NB4 (cell line): ENCODE data around the gene AQP12A.

Experiments used
- DNase-seq: peaks from one replicate; pipeline ENCODE4 v3.0.0; 2010; ENCODE audit warnings: low read depth
- H3K4me3 ChIP-seq: one replicate; pipeline ENCODE4 v1.5.1; 2011; ENCODE audit warnings: mild to moderate bottlenecking, low read depth, low read length, moderate library complexity
- MYC ChIP-seq: IDR thresholded peaks from 2 replicates; pipeline ENCODE4 v1.6.1; 2011; ENCODE audit warnings: low read depth, low read length
- POLR2A ChIP-seq: IDR thresholded peaks from 2 replicates; pipeline ENCODE4 v1.6.1; 2011; ENCODE audit warnings: mild to moderate bottlenecking; ENCODE audit not compliant: insufficient read length; ENCODE audit errors: extremely low read depth
- TF ChIP-seq, protein P1 (sequence below): IDR thresholded peaks from 2 replicates; pipeline ENCODE4 v1.6.1; 2011; ENCODE audit warnings: low read depth, low read length
- TF ChIP-seq, protein P2 (sequence below): IDR thresholded peaks from one replicate; pipeline ENCODE4 v1.5.1; 2012; ENCODE audit warnings: low read depth, low read length

The AQP12A gene

DNA sequence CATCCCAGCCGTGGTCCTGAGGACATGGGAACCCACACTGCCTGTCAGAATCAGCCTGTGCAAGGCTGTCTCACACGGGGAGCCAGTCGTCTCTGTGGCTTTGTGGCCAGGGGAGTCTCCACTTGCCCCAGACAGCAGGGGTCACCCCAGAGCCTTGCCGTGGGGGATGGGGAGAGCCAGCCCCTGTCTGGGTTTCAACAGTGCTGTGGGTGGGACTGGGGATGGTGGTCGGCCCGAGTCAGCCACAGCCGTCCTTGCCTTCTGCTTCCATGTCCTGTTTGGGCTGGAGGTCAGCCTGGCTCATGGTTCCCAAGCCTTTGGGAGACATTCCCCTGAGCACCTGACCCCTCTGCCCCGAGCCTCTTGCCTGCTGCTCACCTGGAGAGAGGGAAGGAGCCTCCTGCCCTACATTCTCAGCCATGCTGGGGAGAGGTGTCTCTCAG, 46.8 kb upstream of the AQP12A start:
- TF ChIP-seq, protein P1, sequence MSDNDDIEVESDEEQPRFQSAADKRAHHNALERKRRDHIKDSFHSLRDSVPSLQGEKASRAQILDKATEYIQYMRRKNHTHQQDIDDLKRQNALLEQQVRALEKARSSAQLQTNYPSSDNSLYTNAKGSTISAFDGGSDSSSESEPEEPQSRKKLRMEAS, result no peak
- TF ChIP-seq, protein P2, sequence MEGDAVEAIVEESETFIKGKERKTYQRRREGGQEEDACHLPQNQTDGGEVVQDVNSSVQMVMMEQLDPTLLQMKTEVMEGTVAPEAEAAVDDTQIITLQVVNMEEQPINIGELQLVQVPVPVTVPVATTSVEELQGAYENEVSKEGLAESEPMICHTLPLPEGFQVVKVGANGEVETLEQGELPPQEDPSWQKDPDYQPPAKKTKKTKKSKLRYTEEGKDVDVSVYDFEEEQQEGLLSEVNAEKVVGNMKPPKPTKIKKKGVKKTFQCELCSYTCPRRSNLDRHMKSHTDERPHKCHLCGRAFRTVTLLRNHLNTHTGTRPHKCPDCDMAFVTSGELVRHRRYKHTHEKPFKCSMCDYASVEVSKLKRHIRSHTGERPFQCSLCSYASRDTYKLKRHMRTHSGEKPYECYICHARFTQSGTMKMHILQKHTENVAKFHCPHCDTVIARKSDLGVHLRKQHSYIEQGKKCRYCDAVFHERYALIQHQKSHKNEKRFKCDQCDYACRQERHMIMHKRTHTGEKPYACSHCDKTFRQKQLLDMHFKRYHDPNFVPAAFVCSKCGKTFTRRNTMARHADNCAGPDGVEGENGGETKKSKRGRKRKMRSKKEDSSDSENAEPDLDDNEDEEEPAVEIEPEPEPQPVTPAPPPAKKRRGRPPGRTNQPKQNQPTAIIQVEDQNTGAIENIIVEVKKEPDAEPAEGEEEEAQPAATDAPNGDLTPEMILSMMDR, result no peak
- TF ChIP-seq MYC, result no peak
- no peak for TF ChIP-seq POLR2A

DNA sequence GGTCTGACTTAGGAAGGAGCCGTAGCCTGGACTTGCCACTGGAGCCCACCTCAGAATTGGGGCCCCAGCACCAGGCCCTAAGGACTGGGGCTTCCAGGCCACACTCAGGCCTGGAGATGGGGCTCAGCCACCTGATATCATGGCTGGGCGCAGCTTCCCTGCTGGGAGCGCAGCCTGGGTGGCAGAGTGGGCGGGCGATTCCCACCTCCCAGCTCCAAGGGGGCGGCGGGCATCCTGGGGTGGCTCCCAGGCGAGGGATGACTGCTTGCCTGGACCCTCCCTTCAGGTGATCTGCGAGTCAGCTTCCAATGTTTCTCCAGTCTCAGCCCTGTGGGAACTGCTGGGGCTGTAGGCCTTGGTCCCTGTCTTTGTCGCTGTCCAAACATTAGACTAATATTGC, 46.3 kb upstream of the AQP12A start:
- DNase-seq, result no peak
- TF ChIP-seq MYC, result no peak
- no peak for TF ChIP-seq POLR2A
- TF ChIP-seq, protein P2, result no peak
- TF ChIP-seq, protein P1, result no peak

More for the DNA sequence above, 46.8 kb upstream of the AQP12A start:
- H3K4me3 ChIP-seq, result no peak overlapping the region
- no peak for DNase-seq

DNA sequence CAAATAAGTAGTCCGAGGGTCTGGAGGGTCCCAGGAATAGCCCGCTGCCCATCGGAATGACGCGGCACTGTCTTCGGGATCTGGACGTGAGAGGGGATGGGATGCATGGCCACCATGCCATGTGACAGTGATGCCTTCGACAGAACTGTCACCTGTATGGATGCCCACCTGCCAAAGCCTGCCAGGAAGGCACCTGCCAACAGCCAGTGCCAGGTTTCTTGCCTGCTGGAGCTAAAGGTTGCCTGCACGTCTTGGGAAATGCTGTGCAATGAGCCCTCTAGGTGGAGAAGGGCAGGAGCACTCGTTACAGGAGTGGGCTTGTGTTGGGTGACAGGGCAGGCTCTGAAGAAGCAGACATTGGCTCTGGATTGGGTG, 45.9 kb upstream of the AQP12A start:
- TF ChIP-seq MYC, result no peak
- TF ChIP-seq, protein P2, result no peak
- TF ChIP-seq, protein P1, result no peak
- no peak for TF ChIP-seq POLR2A
- H3K4me3 ChIP-seq, result no peak overlapping the region
- DNase-seq, result no peak

More for the DNA sequence above, 46.3 kb upstream of the AQP12A start:
- H3K4me3 ChIP-seq, result no peak overlapping the region

DNA sequence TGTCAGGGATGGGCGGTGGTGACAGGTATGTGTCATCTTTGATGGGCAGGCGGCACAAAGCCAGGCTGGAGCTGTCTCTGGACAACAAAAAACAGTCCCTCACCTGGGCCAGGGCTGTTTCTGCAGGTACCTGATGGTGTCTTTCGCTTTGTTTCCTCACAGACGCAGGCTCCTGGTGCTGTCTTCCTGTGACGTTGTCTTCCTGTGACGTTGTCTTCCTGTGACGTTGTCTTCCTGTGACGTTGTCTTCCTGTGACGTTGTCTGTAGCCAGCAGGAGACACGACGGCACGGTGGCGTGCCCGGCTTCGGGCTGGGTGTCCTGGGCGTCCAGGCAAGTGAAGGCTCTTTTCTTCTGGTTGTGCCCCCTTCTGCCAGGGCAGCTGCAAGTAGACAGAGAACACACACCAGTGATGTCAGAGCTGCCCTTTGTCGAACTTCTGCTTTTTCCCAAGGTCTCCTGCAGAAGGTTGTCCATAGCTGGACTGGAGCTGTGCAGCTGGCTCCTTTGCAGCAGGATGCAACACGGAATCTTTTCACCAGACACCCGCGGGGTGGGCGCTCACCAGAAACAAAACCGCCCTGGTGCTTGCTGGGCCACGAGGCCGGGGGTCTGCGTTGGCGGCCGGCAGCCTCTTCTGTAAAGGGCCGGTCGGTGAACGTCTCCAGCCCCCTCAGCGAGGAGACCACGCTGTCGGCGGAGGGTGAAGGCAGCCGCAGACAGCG, 45.3 kb upstream of the AQP12A start:
- DNase-seq, result peak; percentile 59
- peak overlapping the region; percentile 32 for H3K4me3 ChIP-seq
- TF ChIP-seq MYC, result no peak
- TF ChIP-seq, protein P1, result no peak
- TF ChIP-seq, protein P2, result no peak
- no peak for TF ChIP-seq POLR2A

DNA sequence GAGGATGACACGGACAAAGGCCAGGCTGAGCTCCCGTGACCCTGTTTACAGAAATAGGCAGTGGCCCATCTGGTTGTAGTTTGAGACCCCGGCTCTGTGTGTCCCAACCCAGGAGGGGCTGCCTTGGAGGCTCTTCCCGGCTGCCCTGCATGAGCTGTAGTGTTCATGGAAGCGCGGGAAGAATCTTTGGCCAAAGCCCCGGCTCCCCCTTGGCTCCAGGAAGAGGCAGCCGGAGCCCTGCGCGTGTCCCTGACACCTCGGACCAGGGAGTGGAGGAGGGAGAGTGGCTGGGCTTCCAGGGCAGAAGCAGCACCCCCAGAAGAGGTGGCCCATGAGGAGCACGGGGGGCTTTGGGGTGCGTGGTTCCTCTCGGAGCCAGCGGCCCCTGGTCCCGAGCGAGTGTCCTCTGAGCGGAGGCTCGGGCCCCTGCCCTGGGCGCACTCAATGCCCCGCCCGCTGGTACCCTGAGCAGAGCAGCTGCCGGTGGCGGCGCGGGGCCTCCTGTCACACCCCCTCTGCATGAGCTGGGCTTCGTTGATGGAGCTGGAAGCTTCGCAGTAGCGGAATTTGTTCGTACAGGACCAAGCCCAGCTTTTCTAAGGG, 44.7 kb upstream of the AQP12A start:
- DNase-seq, result no peak
- TF ChIP-seq, protein P2, result no peak
- TF ChIP-seq, protein P1, result no peak
- TF ChIP-seq POLR2A, result no peak
- TF ChIP-seq MYC, result no peak

More for the DNA sequence above, 44.7 kb upstream of the AQP12A start:
- H3K4me3 ChIP-seq, result no peak overlapping the region
